ENCODE measurements around the gene PPM1J. TPM values are rescaled to one million over a fixed set of nuclear protein-coding genes. Genes with fewer than 3 reads are reported as not detected.

PPM1J gene
- total and polyA plus RNA-seq, 2 of the 8 experiments (the other 6 are each of a cell fraction or from before 2014, with no cell fraction given), result 19.4 to 31.6 TPM

DNA sequence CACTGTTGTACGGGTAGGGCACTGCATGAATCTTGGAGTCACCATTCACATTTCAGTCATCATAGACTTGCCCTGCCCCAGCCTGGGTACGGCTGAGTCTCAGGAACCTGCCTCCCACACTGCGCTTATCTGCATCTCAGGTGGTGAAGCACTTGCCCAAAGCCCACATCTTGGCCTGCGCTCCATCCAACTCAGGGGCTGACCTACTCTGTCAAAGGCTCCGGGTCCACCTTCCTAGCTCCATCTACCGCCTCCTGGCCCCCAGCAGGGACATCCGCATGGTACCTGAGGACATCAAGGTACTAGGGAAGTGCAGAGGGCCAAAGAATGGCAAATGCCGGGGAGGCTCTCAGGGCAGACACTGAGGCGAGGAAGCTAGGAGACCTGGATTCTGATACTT, 19.9 kb downstream of the PPM1J start (continued):
- TF ChIP-seq, protein P1, sequence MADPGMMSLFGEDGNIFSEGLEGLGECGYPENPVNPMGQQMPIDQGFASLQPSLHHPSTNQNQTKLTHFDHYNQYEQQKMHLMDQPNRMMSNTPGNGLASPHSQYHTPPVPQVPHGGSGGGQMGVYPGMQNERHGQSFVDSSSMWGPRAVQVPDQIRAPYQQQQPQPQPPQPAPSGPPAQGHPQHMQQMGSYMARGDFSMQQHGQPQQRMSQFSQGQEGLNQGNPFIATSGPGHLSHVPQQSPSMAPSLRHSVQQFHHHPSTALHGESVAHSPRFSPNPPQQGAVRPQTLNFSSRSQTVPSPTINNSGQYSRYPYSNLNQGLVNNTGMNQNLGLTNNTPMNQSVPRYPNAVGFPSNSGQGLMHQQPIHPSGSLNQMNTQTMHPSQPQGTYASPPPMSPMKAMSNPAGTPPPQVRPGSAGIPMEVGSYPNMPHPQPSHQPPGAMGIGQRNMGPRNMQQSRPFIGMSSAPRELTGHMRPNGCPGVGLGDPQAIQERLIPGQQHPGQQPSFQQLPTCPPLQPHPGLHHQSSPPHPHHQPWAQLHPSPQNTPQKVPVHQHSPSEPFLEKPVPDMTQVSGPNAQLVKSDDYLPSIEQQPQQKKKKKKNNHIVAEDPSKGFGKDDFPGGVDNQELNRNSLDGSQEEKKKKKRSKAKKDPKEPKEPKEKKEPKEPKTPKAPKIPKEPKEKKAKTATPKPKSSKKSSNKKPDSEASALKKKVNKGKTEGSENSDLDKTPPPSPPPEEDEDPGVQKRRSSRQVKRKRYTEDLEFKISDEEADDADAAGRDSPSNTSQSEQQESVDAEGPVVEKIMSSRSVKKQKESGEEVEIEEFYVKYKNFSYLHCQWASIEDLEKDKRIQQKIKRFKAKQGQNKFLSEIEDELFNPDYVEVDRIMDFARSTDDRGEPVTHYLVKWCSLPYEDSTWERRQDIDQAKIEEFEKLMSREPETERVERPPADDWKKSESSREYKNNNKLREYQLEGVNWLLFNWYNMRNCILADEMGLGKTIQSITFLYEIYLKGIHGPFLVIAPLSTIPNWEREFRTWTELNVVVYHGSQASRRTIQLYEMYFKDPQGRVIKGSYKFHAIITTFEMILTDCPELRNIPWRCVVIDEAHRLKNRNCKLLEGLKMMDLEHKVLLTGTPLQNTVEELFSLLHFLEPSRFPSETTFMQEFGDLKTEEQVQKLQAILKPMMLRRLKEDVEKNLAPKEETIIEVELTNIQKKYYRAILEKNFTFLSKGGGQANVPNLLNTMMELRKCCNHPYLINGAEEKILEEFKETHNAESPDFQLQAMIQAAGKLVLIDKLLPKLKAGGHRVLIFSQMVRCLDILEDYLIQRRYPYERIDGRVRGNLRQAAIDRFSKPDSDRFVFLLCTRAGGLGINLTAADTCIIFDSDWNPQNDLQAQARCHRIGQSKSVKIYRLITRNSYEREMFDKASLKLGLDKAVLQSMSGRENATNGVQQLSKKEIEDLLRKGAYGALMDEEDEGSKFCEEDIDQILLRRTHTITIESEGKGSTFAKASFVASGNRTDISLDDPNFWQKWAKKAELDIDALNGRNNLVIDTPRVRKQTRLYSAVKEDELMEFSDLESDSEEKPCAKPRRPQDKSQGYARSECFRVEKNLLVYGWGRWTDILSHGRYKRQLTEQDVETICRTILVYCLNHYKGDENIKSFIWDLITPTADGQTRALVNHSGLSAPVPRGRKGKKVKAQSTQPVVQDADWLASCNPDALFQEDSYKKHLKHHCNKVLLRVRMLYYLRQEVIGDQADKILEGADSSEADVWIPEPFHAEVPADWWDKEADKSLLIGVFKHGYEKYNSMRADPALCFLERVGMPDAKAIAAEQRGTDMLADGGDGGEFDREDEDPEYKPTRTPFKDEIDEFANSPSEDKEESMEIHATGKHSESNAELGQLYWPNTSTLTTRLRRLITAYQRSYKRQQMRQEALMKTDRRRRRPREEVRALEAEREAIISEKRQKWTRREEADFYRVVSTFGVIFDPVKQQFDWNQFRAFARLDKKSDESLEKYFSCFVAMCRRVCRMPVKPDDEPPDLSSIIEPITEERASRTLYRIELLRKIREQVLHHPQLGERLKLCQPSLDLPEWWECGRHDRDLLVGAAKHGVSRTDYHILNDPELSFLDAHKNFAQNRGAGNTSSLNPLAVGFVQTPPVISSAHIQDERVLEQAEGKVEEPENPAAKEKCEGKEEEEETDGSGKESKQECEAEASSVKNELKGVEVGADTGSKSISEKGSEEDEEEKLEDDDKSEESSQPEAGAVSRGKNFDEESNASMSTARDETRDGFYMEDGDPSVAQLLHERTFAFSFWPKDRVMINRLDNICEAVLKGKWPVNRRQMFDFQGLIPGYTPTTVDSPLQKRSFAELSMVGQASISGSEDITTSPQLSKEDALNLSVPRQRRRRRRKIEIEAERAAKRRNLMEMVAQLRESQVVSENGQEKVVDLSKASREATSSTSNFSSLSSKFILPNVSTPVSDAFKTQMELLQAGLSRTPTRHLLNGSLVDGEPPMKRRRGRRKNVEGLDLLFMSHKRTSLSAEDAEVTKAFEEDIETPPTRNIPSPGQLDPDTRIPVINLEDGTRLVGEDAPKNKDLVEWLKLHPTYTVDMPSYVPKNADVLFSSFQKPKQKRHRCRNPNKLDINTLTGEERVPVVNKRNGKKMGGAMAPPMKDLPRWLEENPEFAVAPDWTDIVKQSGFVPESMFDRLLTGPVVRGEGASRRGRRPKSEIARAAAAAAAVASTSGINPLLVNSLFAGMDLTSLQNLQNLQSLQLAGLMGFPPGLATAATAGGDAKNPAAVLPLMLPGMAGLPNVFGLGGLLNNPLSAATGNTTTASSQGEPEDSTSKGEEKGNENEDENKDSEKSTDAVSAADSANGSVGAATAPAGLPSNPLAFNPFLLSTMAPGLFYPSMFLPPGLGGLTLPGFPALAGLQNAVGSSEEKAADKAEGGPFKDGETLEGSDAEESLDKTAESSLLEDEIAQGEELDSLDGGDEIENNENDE (IDR thresholded peaks at IDR 0.05; ENCODE audit: insufficient replicate concordance, low read length), result no peak
- TF ChIP-seq SP1 (IDR thresholded peaks at IDR 0.05; ENCODE audit: low read depth, low read length) (no peak), TAF7 (optimal IDR thresholded peaks at IDR 0.05; ENCODE audit: borderline replicate concordance, low read depth, low read length) (no peak), POU5F1 (IDR thresholded peaks at IDR 0.05; ENCODE audit: low read depth, low read length) (no peak), RBBP5 (IDR thresholded peaks at IDR 0.05; ENCODE audit: borderline replicate concordance, low read depth, low read length) (no peak), BRCA1 (IDR thresholded peaks at IDR 0.05; ENCODE audit: low read depth, low read length) (no peak), CHD2 (IDR thresholded peaks at IDR 0.05; ENCODE audit: low read length) (no peak), RFX5 (IDR thresholded peaks at IDR 0.05; ENCODE audit: borderline replicate concordance, low read depth, low read length) (no peak), TBP (IDR thresholded peaks at IDR 0.05; ENCODE audit: low read depth, low read length) (no peak)

Measured in H1 (cell line).